Measurements from ENCODE around the gene SLC41A3. TPM values are rescaled to one million over a fixed set of nuclear protein-coding genes. Genes with fewer than 3 reads are reported as not detected.

Gene SLC41A3
- total and polyA plus RNA-seq, 2 of the 8 experiments (the other 6 are each of a cell fraction or from before 2014, with no cell fraction given): 30.2 to 56.4 TPM

- TF ChIP-seq RXRA (IDR thresholded peaks at IDR 0.05; ENCODE audit: insufficient read depth, low read depth, low read length) (no peak), E2F6 (IDR thresholded peaks at IDR 0.05) (no peak), RFX5 (IDR thresholded peaks at IDR 0.05; ENCODE audit: borderline replicate concordance, low read depth, low read length) (no peak), EP300 (IDR thresholded peaks at IDR 0.05; ENCODE audit: borderline replicate concordance in 1 of 2, low read depth in 2 of 2, low read length in 2 of 2) (no peak), CTCF (IDR thresholded peaks at IDR 0.05; ENCODE audit: control extremely low read depth in 1 of 3, insufficient read depth in 1 of 3, low read depth in 1 of 3, low read length in 3 of 3) (no peak), MAX (IDR thresholded peaks at IDR 0.05) (no peak)
These were observed 25.4 kb upstream of the SLC41A3 start (continued) for GRCh38 chr3:126109146-126109879.
